Gastrocnemius medialis (tissue), 4 donors: ENCODE data around the gene ITGA3.

Experiments
- POLR2A ChIP-seq, 2 donors: fragments of 450-650 bp; IDR thresholded peaks; one replicate each; pipeline ENCODE4 v1.6.1; 2017; ENCODE audit warnings: antibody characterized with exemption in 2 of 2, mild to moderate bottlenecking in 2 of 2, moderate library complexity in 2 of 2
- TF ChIP-seq, protein P1 (sequence below), 5 experiments: fragments of 450-650 bp in 3 of 5; fragments of 200-600 bp in 2 of 5; sonication (generic) in 2 of 5; IDR thresholded peaks in 4 of 5; conservative IDR thresholded peaks in 1 of 5; 1 replicate in 4 of 5; 2 replicates in 1 of 5; pipeline ENCODE4 v1.5.1; 2016 to 2019; ENCODE audit warnings: antibody characterized with exemption in 5 of 5, mild to moderate bottlenecking in 3 of 5, moderate library complexity in 3 of 5

DNA sequence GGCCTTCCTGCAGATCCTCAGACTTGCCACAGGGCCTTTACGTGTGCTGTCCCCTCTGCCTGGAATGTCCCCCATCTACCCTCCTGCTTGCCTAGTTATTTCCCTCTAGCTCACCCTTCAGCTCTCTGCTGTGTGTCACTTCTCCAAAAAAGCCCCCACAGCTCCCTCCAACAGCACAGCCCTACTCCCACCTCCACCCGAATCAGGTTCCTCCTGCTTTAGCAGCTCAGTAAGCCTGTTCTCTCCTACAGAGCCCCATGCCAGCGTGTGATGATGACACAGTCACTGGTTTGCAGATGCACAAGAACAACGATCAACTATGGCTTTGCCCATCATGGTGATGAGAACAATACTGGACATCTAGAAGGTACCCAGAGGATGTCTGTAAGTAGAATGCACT is 81.1 kb downstream of the ITGA3 start:
- TF ChIP-seq, protein P1, sequence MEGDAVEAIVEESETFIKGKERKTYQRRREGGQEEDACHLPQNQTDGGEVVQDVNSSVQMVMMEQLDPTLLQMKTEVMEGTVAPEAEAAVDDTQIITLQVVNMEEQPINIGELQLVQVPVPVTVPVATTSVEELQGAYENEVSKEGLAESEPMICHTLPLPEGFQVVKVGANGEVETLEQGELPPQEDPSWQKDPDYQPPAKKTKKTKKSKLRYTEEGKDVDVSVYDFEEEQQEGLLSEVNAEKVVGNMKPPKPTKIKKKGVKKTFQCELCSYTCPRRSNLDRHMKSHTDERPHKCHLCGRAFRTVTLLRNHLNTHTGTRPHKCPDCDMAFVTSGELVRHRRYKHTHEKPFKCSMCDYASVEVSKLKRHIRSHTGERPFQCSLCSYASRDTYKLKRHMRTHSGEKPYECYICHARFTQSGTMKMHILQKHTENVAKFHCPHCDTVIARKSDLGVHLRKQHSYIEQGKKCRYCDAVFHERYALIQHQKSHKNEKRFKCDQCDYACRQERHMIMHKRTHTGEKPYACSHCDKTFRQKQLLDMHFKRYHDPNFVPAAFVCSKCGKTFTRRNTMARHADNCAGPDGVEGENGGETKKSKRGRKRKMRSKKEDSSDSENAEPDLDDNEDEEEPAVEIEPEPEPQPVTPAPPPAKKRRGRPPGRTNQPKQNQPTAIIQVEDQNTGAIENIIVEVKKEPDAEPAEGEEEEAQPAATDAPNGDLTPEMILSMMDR (IDR thresholded peaks at IDR 0.05 in 4 of 5, conservative IDR thresholded peaks at IDR 0.05 in 1 of 5) = no peak
- no peak for TF ChIP-seq POLR2A (IDR thresholded peaks at IDR 0.05)
